Cardiac septum (tissue), 1 donor: Measurements from ENCODE around the gene IGFBP2. TPM values are rescaled to one million over a fixed set of nuclear protein-coding genes. Genes with fewer than 3 reads are reported as not detected.

Experiments used
- total RNA-seq: library from RNA; stranded (reverse); fragmentation: NEBNext Ultra II Directional; extraction: Animal tissue kit (Norgen Biotek cat#: 25700); gene quantifications from one replicate; pipeline ENCODE4 v1.2.1, GENCODE V29; 2021
- donor health status: DM: no; HTN: no; CAD: no.

Gene IGFBP2
- total RNA-seq, 1 donor from 2014 or later = 785 TPM

Other genes starting within 250 kb of the IGFBP2 start
- 13.2 TPM for gene SMARCAL1, start 220.9 kb upstream of the IGFBP2 start, total RNA-seq
- 1,531 TPM for gene RPL37A, start 134.6 kb upstream of the IGFBP2 start, total RNA-seq
- gene IGFBP5, start 62.1 kb downstream of the IGFBP2 start, total RNA-seq = 191 TPM
- gene TNP1, start 226.6 kb downstream of the IGFBP2 start, total RNA-seq = not detected